ENCODE measurements around the gene HSPB6. TPM values are rescaled to one million over a fixed set of nuclear protein-coding genes. Genes with fewer than 3 reads are reported as not detected.
A peak's percentile ranks its signal among the peaks of the same experiment; 100 is the strongest.
"Not testable (repeated sequence)": the region's sequence is repeated elsewhere in the genome, so short reads cannot be mapped to it uniquely, and the experiment has no call there.

The HSPB6 gene
- total RNA-seq (1 to 10 TPM; 1.8 to 2.8 TPM), polyA plus RNA-seq (ENCODE audit: insufficient read length in 2 of 2) (10 to 100 TPM; 25.7 to 26.9 TPM)
- long read RNA-seq, donor 1, transcript HSPB6-201 (3 exons, 1,457 nt) = major isoform, 13 of 13 reads
- long read RNA-seq, donor 1, partial matches to known transcripts = 0 of 13 reads
- long read RNA-seq, donor 1, other reads (novel, unspliced or antisense) = 0 of 13 reads
- long read RNA-seq, donor 2, transcript HSPB6-201 (3 exons, 1,457 nt) = major isoform, 5 of 5 reads
- long read RNA-seq, donor 2, partial matches to known transcripts = 0 of 5 reads
- long read RNA-seq, donor 2, other reads (novel, unspliced or antisense) = 0 of 5 reads
- long read RNA-seq, donor 3, transcript HSPB6-201 (3 exons, 1,457 nt) = major isoform, 9 of 9 reads
- long read RNA-seq, donor 3, partial matches to known transcripts = 0 of 9 reads
- long read RNA-seq, donor 3, other reads (novel, unspliced or antisense) = 0 of 9 reads
- long read RNA-seq, donor 4, transcript HSPB6-201 (3 exons, 1,457 nt) = major isoform, 27 of 27 reads
- long read RNA-seq, donor 4, partial matches to known transcripts = 0 of 27 reads
- long read RNA-seq, donor 4, other reads (novel, unspliced or antisense) = 0 of 27 reads

GRCh38 chr19:35756377-35757230, at the start of gene HSPB6:
TSS of gene HSPB6 (minus strand) at chr19:35757029. CDS start at chr19:35757008, 21 bp downstream.
- H3K36me3 ChIP-seq (ENCODE audit: control insufficient read depth, insufficient read depth, low read length) = peaks cover 55% of the 10 kb centered on the region
- peaks cover 41% of the 10 kb centered on the region for H3K4me1 ChIP-seq (ENCODE audit: control insufficient read depth, insufficient read depth, low read length)
- peak within 1 kb of the TSS; percentile 97 for H3K4me3 ChIP-seq (ENCODE audit: low read depth, low read length)
- no peaks in the 10 kb centered on the region for H3K27me3 ChIP-seq (ENCODE audit: control insufficient read depth, insufficient read depth, low read length)
- 11% methylated on average over 40 of the region's 52 CpGs for WGBS (ENCODE audit: insufficient coverage)
- H3K27ac ChIP-seq (ENCODE audit: low read depth, low read length) = peak within 1 kb of the TSS; percentile 97
- H3K9me3 ChIP-seq (ENCODE audit: control insufficient read depth, insufficient read depth, low read length) = no peaks in the 10 kb centered on the region
- peak in 3 of 6 donors; percentile 38 to 71 (median 70) for DNase-seq (ENCODE audit: low read depth in 4 of 6, low spot score in 6 of 6)

- DNase-seq (ENCODE audit: low read depth in 4 of 6, low spot score in 6 of 6) = no peak
- H3K36me3 ChIP-seq (ENCODE audit: control insufficient read depth, insufficient read depth, low read length) = no peaks in the 10 kb centered on the region
- H3K9me3 ChIP-seq (ENCODE audit: control insufficient read depth, insufficient read depth, low read length) = no peaks in the 10 kb centered on the region
- no peaks in the 10 kb centered on the region for H3K4me1 ChIP-seq (ENCODE audit: control insufficient read depth, insufficient read depth, low read length)
- no peaks in the 10 kb centered on the region for H3K27me3 ChIP-seq (ENCODE audit: control insufficient read depth, insufficient read depth, low read length)
- no peak overlapping the region for H3K4me3 ChIP-seq (ENCODE audit: low read depth, low read length)
- WGBS (ENCODE audit: insufficient coverage) = 81% methylated on average over 18 of the region's 18 CpGs
- H3K27ac ChIP-seq (ENCODE audit: low read depth, low read length) = no peak overlapping the region
Observed at GRCh38 chr19:35806597-35806996, 49.8 kb upstream of the HSPB6 start.

- no peak overlapping the region for H3K27ac ChIP-seq (ENCODE audit: low read depth, low read length)
- no peaks in the 10 kb centered on the region for H3K27me3 ChIP-seq (ENCODE audit: control insufficient read depth, insufficient read depth, low read length)
- no peak for DNase-seq (ENCODE audit: low read depth in 4 of 6, low spot score in 6 of 6)
- no peaks in the 10 kb centered on the region for H3K4me1 ChIP-seq (ENCODE audit: control insufficient read depth, insufficient read depth, low read length)
- 68% methylated on average over 4 of the region's 5 CpGs for WGBS (ENCODE audit: insufficient coverage)
- no peak overlapping the region for H3K4me3 ChIP-seq (ENCODE audit: low read depth, low read length)
- H3K36me3 ChIP-seq (ENCODE audit: control insufficient read depth, insufficient read depth, low read length) = no peaks in the 10 kb centered on the region
- no peaks in the 10 kb centered on the region for H3K9me3 ChIP-seq (ENCODE audit: control insufficient read depth, insufficient read depth, low read length)
Observed at GRCh38 chr19:35805526-35806102, 48.8 kb upstream of the HSPB6 start.

DNA sequence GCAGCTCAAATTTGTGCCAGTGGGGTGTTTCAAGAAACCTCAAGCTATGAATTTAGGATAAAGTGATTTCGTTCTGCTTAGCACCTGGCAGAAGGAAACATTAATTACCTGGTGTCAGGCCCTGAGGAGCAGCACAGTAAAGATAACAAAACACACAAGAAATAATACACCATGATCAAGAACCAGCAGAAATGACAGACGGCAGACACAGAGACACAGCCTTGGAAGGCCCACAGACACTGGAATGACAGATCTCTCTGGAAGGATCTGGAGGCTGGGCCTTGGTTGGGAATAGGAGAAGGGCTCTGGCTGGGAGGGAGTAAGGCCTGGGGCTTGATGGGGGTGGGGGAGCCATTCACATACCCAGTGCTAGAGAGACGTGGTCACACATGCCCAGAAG, 45.0 kb upstream of the HSPB6 start:
- peaks cover 7% of the 10 kb centered on the region for H3K27me3 ChIP-seq (ENCODE audit: control insufficient read depth, insufficient read depth, low read length)
- no peaks in the 10 kb centered on the region for H3K9me3 ChIP-seq (ENCODE audit: control insufficient read depth, insufficient read depth, low read length)
- WGBS (ENCODE audit: insufficient coverage) = 67% methylated on average over 2 of the region's 3 CpGs
- H3K4me3 ChIP-seq (ENCODE audit: low read depth, low read length) = no peak overlapping the region
- no peaks in the 10 kb centered on the region for H3K36me3 ChIP-seq (ENCODE audit: control insufficient read depth, insufficient read depth, low read length)
- H3K27ac ChIP-seq (ENCODE audit: low read depth, low read length) = no peak overlapping the region
- H3K4me1 ChIP-seq (ENCODE audit: control insufficient read depth, insufficient read depth, low read length) = peaks cover 10% of the 10 kb centered on the region
- DNase-seq (ENCODE audit: low read depth in 4 of 6, low spot score in 6 of 6) = no peak

DNA sequence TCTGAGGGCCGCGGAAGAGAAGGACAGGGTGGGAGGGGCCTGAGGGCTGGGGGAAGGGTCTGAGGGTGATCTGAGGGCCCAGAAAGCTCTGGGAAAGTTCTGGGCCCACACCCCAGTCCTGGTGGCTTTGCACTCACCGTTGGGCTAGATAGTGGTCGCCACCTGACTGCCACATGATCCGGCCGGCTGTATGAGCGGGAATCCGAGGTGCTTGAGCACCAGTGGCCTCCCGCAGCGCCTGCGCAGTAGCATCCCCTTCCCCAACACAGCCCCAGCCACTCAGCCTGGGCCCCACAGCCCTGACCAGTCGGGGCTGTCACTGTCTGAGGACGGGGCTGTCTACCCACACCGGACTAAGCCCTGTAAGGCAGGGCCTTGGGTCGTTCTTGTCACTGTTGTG, 40.8 kb upstream of the HSPB6 start:
- Histone ChIP-seq H3K27me3 (ENCODE audit: control insufficient read depth, insufficient read depth, low read length) (peaks cover 10% of the 10 kb centered on the region), H3K4me1 (ENCODE audit: control insufficient read depth, insufficient read depth, low read length) (peaks cover 13% of the 10 kb centered on the region), H3K9me3 (ENCODE audit: control insufficient read depth, insufficient read depth, low read length) (no peaks in the 10 kb centered on the region), H3K36me3 (ENCODE audit: control insufficient read depth, insufficient read depth, low read length) (no peaks in the 10 kb centered on the region), H3K4me3 (ENCODE audit: low read depth, low read length) (no peak overlapping the region), H3K27ac (ENCODE audit: low read depth, low read length) (no peak overlapping the region)
- 2% methylated on average over 15 of the region's 15 CpGs for WGBS (ENCODE audit: insufficient coverage)
- DNase-seq (ENCODE audit: low read depth in 4 of 6, low spot score in 6 of 6) = peak in 2 of 6 donors; percentile 69 to 82

- Histone ChIP-seq H3K36me3 (ENCODE audit: control insufficient read depth, insufficient read depth, low read length) (no peaks in the 10 kb centered on the region), H3K4me1 (ENCODE audit: control insufficient read depth, insufficient read depth, low read length) (peaks cover 13% of the 10 kb centered on the region), H3K27me3 (ENCODE audit: control insufficient read depth, insufficient read depth, low read length) (peaks cover 10% of the 10 kb centered on the region), H3K4me3 (ENCODE audit: low read depth, low read length) (no peak overlapping the region), H3K9me3 (ENCODE audit: control insufficient read depth, insufficient read depth, low read length) (no peaks in the 10 kb centered on the region), H3K27ac (ENCODE audit: low read depth, low read length) (no peak overlapping the region)
- WGBS (ENCODE audit: insufficient coverage) = 13% methylated on average over 39 of the region's 39 CpGs
- no peak for DNase-seq (ENCODE audit: low read depth in 4 of 6, low spot score in 6 of 6)
Observed at GRCh38 chr19:35796645-35797542, 40.1 kb upstream of the HSPB6 start.

- H3K9me3 ChIP-seq (ENCODE audit: control insufficient read depth, insufficient read depth, low read length); DNase-seq (ENCODE audit: low read depth in 4 of 6, low spot score in 6 of 6); H3K27ac ChIP-seq (ENCODE audit: low read depth, low read length); H3K4me3 ChIP-seq (ENCODE audit: low read depth, low read length); H3K36me3 ChIP-seq (ENCODE audit: control insufficient read depth, insufficient read depth, low read length): not testable (repeated sequence)
- Histone ChIP-seq H3K4me1 (ENCODE audit: control insufficient read depth, insufficient read depth, low read length) (peaks cover 13% of the 10 kb centered on the region), H3K27me3 (ENCODE audit: control insufficient read depth, insufficient read depth, low read length) (peaks cover 10% of the 10 kb centered on the region)
- WGBS (ENCODE audit: insufficient coverage) = no CpG with 5 or more reads among the region's 1 CpG
Observed at GRCh38 chr19:35795564-35795963, 38.7 kb upstream of the HSPB6 start.

GRCh38 chr19:35793381-35794165, 36.7 kb upstream of the HSPB6 start:
- Histone ChIP-seq H3K27me3 (ENCODE audit: control insufficient read depth, insufficient read depth, low read length) (peaks cover 10% of the 10 kb centered on the region), H3K27ac (ENCODE audit: low read depth, low read length) (no peak overlapping the region), H3K36me3 (ENCODE audit: control insufficient read depth, insufficient read depth, low read length) (peaks cover 27% of the 10 kb centered on the region), H3K4me3 (ENCODE audit: low read depth, low read length) (no peak overlapping the region), H3K4me1 (ENCODE audit: control insufficient read depth, insufficient read depth, low read length) (peaks cover 13% of the 10 kb centered on the region), H3K9me3 (ENCODE audit: control insufficient read depth, insufficient read depth, low read length) (no peaks in the 10 kb centered on the region)
- no peak for DNase-seq (ENCODE audit: low read depth in 4 of 6, low spot score in 6 of 6)
- whole genome bisulfite sequencing (ENCODE audit: insufficient coverage) = 87% methylated on average over 7 of the region's 7 CpGs
